ENCODE measurements around the gene CUEDC1. TPM values are rescaled to one million over a fixed set of nuclear protein-coding genes. Genes with fewer than 3 reads are reported as not detected.
A peak's percentile ranks its signal among the peaks of the same experiment; 100 is the strongest.

The CUEDC1 gene
- total RNA-seq, 2 donors from 2014 or later, result 0.15 to 0.56 TPM

- Mint-ChIP-seq H3K9me3 (no peaks in the 10 kb centered on the region), H3K27ac (peak overlapping the region; percentile 94), H3K4me1 (peaks cover 9% of the 10 kb centered on the region), H3K27me3 (no peaks in the 10 kb centered on the region), H3K4me3 (peak overlapping the region; percentile 88), H3K36me3 (ENCODE audit: low read depth) (peaks cover 35% of the 10 kb centered on the region)
- no peak for ATAC-seq (replicated peaks)
Observed at GRCh38 chr17:57990037-57990436, 34.8 kb upstream of the CUEDC1 start.

- no peaks in the 10 kb centered on the region for H3K9me3 Mint-ChIP-seq
- peak overlapping the region; percentile 88 for H3K4me3 Mint-ChIP-seq
- ATAC-seq (replicated peaks), result peak; percentile 80
- peak overlapping the region; percentile 94 for H3K27ac Mint-ChIP-seq
- H3K36me3 Mint-ChIP-seq (ENCODE audit: low read depth), result peaks cover 46% of the 10 kb centered on the region
- peaks cover 21% of the 10 kb centered on the region for H3K4me1 Mint-ChIP-seq
- H3K27me3 Mint-ChIP-seq, result no peaks in the 10 kb centered on the region
Observed at GRCh38 chr17:57988301-57989250, 33.4 kb upstream of the CUEDC1 start.

- Mint-ChIP-seq H3K27me3 (no peaks in the 10 kb centered on the region), H3K4me1 (peaks cover 25% of the 10 kb centered on the region), H3K4me3 (peak within 1 kb of the TSS; percentile 92), H3K36me3 (ENCODE audit: low read depth) (peaks cover 54% of the 10 kb centered on the region), H3K27ac (peak within 1 kb of the TSS; percentile 94), H3K9me3 (no peaks in the 10 kb centered on the region)
- ATAC-seq (replicated peaks), result peak; percentile 77
Observed at GRCh38 chr17:57987581-57988300, 32.5 kb upstream of the CUEDC1 start, which contains the start of gene VEZF1. Gene VEZF1, minus strand, starts transcription at chr17:57988254. Its CDS starts 143 bp downstream, at chr17:57988111.

- H3K4me3 Mint-ChIP-seq, result peak overlapping the region; percentile 92
- H3K27ac Mint-ChIP-seq, result peak overlapping the region; percentile 92
- peaks cover 32% of the 10 kb centered on the region for H3K4me1 Mint-ChIP-seq
- H3K27me3 Mint-ChIP-seq, result no peaks in the 10 kb centered on the region
- H3K9me3 Mint-ChIP-seq, result no peaks in the 10 kb centered on the region
- H3K36me3 Mint-ChIP-seq (ENCODE audit: low read depth), result peaks cover 61% of the 10 kb centered on the region
- peak; percentile 25 for ATAC-seq (replicated peaks)
Observed at GRCh38 chr17:57986841-57987580, 31.8 kb upstream of the CUEDC1 start.

- Mint-ChIP-seq H3K4me1 (peaks cover 32% of the 10 kb centered on the region), H3K4me3 (peak overlapping the region; percentile 92), H3K9me3 (no peaks in the 10 kb centered on the region), H3K27ac (no peak overlapping the region), H3K27me3 (no peaks in the 10 kb centered on the region), H3K36me3 (ENCODE audit: low read depth) (peaks cover 75% of the 10 kb centered on the region)
- ATAC-seq (replicated peaks), result no peak
Observed at GRCh38 chr17:57985675-57985974, 30.4 kb upstream of the CUEDC1 start.

- Mint-ChIP-seq H3K9me3 (no peaks in the 10 kb centered on the region), H3K27me3 (no peaks in the 10 kb centered on the region), H3K36me3 (ENCODE audit: low read depth) (peaks cover 80% of the 10 kb centered on the region), H3K4me3 (peak overlapping the region; percentile 92), H3K27ac (no peak overlapping the region), H3K4me1 (peaks cover 32% of the 10 kb centered on the region)
- ATAC-seq (replicated peaks), result no peak
Observed at GRCh38 chr17:57984936-57985674, 29.9 kb upstream of the CUEDC1 start.

GRCh38 chr17:57984261-57984890 lies 29.2 kb upstream of the CUEDC1 start:
- no peak for ATAC-seq (replicated peaks)
- Mint-ChIP-seq H3K4me1 (peaks cover 32% of the 10 kb centered on the region), H3K36me3 (ENCODE audit: low read depth) (peaks cover 85% of the 10 kb centered on the region), H3K27me3 (no peaks in the 10 kb centered on the region), H3K27ac (no peak overlapping the region), H3K9me3 (no peaks in the 10 kb centered on the region), H3K4me3 (peak overlapping the region; percentile 92)

- peaks cover 35% of the 10 kb centered on the region for H3K4me1 Mint-ChIP-seq
- no peaks in the 10 kb centered on the region for H3K27me3 Mint-ChIP-seq
- H3K36me3 Mint-ChIP-seq (ENCODE audit: low read depth), result peaks cover 85% of the 10 kb centered on the region
- H3K9me3 Mint-ChIP-seq, result no peaks in the 10 kb centered on the region
- no peak for ATAC-seq (replicated peaks)
- H3K27ac Mint-ChIP-seq, result no peak overlapping the region
- no peak overlapping the region for H3K4me3 Mint-ChIP-seq
Observed at GRCh38 chr17:57983446-57983845, 28.2 kb upstream of the CUEDC1 start.

- Mint-ChIP-seq H3K27me3 (no peaks in the 10 kb centered on the region), H3K36me3 (ENCODE audit: low read depth) (peaks cover 93% of the 10 kb centered on the region), H3K9me3 (no peaks in the 10 kb centered on the region), H3K4me1 (peaks cover 35% of the 10 kb centered on the region), H3K4me3 (peak overlapping the region; percentile 48), H3K27ac (peak overlapping the region; percentile 53)
- ATAC-seq (replicated peaks), result no peak
Observed at GRCh38 chr17:57982452-57983170, 27.4 kb upstream of the CUEDC1 start.

GRCh38 chr17:57980522-57980921 lies 25.3 kb upstream of the CUEDC1 start:
- Mint-ChIP-seq H3K4me3 (no peak overlapping the region), H3K9me3 (no peaks in the 10 kb centered on the region), H3K27me3 (no peaks in the 10 kb centered on the region), H3K36me3 (ENCODE audit: low read depth) (peaks cover 96% of the 10 kb centered on the region), H3K27ac (no peak overlapping the region), H3K4me1 (peaks cover 29% of the 10 kb centered on the region)
- no peak for ATAC-seq (replicated peaks)

- Mint-ChIP-seq H3K4me1 (peaks cover 18% of the 10 kb centered on the region), H3K27me3 (no peaks in the 10 kb centered on the region), H3K27ac (no peak overlapping the region), H3K9me3 (no peaks in the 10 kb centered on the region), H3K4me3 (no peak overlapping the region), H3K36me3 (ENCODE audit: low read depth) (peaks cover 96% of the 10 kb centered on the region)
- no peak for ATAC-seq (replicated peaks)
Observed at GRCh38 chr17:57979076-57979475, 23.9 kb upstream of the CUEDC1 start.

GRCh38 chr17:57976594-57976993 lies 21.4 kb upstream of the CUEDC1 start:
- H3K27me3 Mint-ChIP-seq, result no peaks in the 10 kb centered on the region
- no peak overlapping the region for H3K4me3 Mint-ChIP-seq
- H3K36me3 Mint-ChIP-seq (ENCODE audit: low read depth), result peaks cover 89% of the 10 kb centered on the region
- H3K27ac Mint-ChIP-seq, result no peak overlapping the region
- ATAC-seq (replicated peaks), result no peak
- no peaks in the 10 kb centered on the region for H3K9me3 Mint-ChIP-seq
- H3K4me1 Mint-ChIP-seq, result peaks cover 4% of the 10 kb centered on the region

- Mint-ChIP-seq H3K4me3 (no peak overlapping the region), H3K36me3 (ENCODE audit: low read depth) (peaks cover 74% of the 10 kb centered on the region), H3K27ac (peak overlapping the region; percentile 58), H3K4me1 (peaks cover 4% of the 10 kb centered on the region), H3K27me3 (no peaks in the 10 kb centered on the region), H3K9me3 (no peaks in the 10 kb centered on the region)
- no peak for ATAC-seq (replicated peaks)
Observed at GRCh38 chr17:57975044-57975443, 19.8 kb upstream of the CUEDC1 start.
